Right atrium auricular region (tissue), 2 donors: ENCODE data around the gene CDH18. TPM values are rescaled to one million over a fixed set of nuclear protein-coding genes. Genes with fewer than 3 reads are reported as not detected.
"Not testable (repeated sequence)": the region's sequence is repeated elsewhere in the genome, so short reads cannot be mapped to it uniquely, and the experiment has no call there.

Experiments used
- DNase-seq: peaks from one replicate; pipeline ENCODE4 v3.0.0-alpha.2; 2019; ENCODE audit warnings: low spot score
- H3K27ac ChIP-seq, 2 donors: fragments of 200-600 bp; sonication (generic); 1 replicate in 1 of 2; 2 replicates in 1 of 2; pipeline ENCODE4 v1.5.1; 2016 to 2019
- H3K27me3 ChIP-seq, 2 donors: fragments of 200-600 bp; sonication (generic); one replicate each; pipeline versions ENCODE4 v1.5.1 to v1.6.0; 2017 to 2019
- H3K36me3 ChIP-seq: fragments of 200-600 bp; sonication (generic); one replicate; pipeline ENCODE4 v1.5.1; 2016
- H3K4me1 ChIP-seq, 2 donors: fragments of 200-600 bp; sonication (generic); one replicate each; pipeline versions ENCODE4 v1.5.1 to v1.6.0; 2017 to 2019
- H3K4me3 ChIP-seq, 2 donors: fragments of 200-600 bp; sonication (generic); 1 replicate in 1 of 2; 2 replicates in 1 of 2; pipeline ENCODE4 v1.5.1; 2017 to 2019; ENCODE audit warnings: mild to moderate bottlenecking in 1 of 2, moderate library complexity in 1 of 2
- H3K9me3 ChIP-seq, 2 donors: fragments of 200-600 bp; sonication (generic); one replicate each; pipeline ENCODE4 v1.5.1; 2019
- total RNA-seq, 2 donors: library from RNA; depleted of rRNA; stranded (reverse); fragments of >200 nt; gene quantifications; one replicate each; pipeline ENCODE4 v1.1.0, GENCODE V29; 2016
- TF ChIP-seq, protein P1 (sequence below), 2 donors: fragments of 200-600 bp; sonication (generic); IDR thresholded peaks; one replicate each; pipeline ENCODE4 v1.5.1; 2019; ENCODE audit warnings: antibody characterized with exemption in 2 of 2

The CDH18 gene
- total RNA-seq, 2 donors from 2014 or later: not detected

GRCh38 chr5:19806756-19807155 lies 181.2 kb downstream of the CDH18 start:
- Histone ChIP-seq H3K4me3 (no peak overlapping the region), H3K27me3 (no peaks in the 10 kb centered on the region), H3K4me1 (no peaks in the 10 kb centered on the region), H3K9me3 (no peaks in the 10 kb centered on the region), H3K27ac (no peak overlapping the region), H3K36me3 (no peaks in the 10 kb centered on the region)
- TF ChIP-seq, protein P1, sequence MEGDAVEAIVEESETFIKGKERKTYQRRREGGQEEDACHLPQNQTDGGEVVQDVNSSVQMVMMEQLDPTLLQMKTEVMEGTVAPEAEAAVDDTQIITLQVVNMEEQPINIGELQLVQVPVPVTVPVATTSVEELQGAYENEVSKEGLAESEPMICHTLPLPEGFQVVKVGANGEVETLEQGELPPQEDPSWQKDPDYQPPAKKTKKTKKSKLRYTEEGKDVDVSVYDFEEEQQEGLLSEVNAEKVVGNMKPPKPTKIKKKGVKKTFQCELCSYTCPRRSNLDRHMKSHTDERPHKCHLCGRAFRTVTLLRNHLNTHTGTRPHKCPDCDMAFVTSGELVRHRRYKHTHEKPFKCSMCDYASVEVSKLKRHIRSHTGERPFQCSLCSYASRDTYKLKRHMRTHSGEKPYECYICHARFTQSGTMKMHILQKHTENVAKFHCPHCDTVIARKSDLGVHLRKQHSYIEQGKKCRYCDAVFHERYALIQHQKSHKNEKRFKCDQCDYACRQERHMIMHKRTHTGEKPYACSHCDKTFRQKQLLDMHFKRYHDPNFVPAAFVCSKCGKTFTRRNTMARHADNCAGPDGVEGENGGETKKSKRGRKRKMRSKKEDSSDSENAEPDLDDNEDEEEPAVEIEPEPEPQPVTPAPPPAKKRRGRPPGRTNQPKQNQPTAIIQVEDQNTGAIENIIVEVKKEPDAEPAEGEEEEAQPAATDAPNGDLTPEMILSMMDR (IDR thresholded peaks at IDR 0.05): no peak
- DNase-seq: no peak

DNA sequence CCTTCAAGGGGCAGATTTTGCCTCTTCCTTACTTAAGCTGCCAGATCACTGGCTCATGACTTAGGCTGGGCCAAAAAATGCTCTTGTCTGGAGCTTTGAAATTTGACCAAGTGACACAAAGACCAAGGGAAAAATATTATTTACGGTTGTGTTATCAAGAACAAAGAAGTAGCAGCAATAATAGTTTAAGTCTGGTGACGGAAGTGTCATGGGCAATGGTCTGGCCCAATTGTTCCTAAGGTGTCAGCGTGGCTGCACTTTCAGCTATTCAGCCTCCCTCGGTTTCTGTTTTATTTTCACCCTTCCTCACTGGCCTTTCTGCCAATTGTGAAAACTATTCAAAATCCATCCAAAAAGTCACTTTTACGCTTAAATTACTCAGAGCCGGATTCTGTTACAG lies 185.3 kb downstream of the CDH18 start:
- H3K27me3 ChIP-seq: no peaks in the 10 kb centered on the region
- H3K36me3 ChIP-seq: no peaks in the 10 kb centered on the region
- TF ChIP-seq, protein P1 (IDR thresholded peaks at IDR 0.05): no peak
- no peak for DNase-seq
- no peaks in the 10 kb centered on the region for H3K9me3 ChIP-seq
- H3K4me3 ChIP-seq: no peak overlapping the region
- H3K4me1 ChIP-seq: no peaks in the 10 kb centered on the region
- H3K27ac ChIP-seq: no peak overlapping the region

- Histone ChIP-seq H3K4me1 (no peaks in the 10 kb centered on the region), H3K27me3 (no peaks in the 10 kb centered on the region), H3K4me3 (no peak overlapping the region), H3K36me3 (no peaks in the 10 kb centered on the region), H3K27ac (no peak overlapping the region), H3K9me3 (no peaks in the 10 kb centered on the region)
- DNase-seq: no peak
- TF ChIP-seq, protein P1 (IDR thresholded peaks at IDR 0.05): no peak
These were observed 192.8 kb downstream of the CDH18 start for GRCh38 chr5:19795218-19795617.

GRCh38 chr5:19790829-19791466 lies 197.1 kb downstream of the CDH18 start:
- no peak for DNase-seq
- no peak overlapping the region for H3K4me3 ChIP-seq
- H3K4me1 ChIP-seq: no peaks in the 10 kb centered on the region
- TF ChIP-seq, protein P1 (IDR thresholded peaks at IDR 0.05): no peak
- H3K9me3 ChIP-seq: no peaks in the 10 kb centered on the region
- H3K27ac ChIP-seq: no peak overlapping the region
- no peaks in the 10 kb centered on the region for H3K36me3 ChIP-seq
- no peaks in the 10 kb centered on the region for H3K27me3 ChIP-seq

GRCh38 chr5:19782566-19782965 lies 205.4 kb downstream of the CDH18 start:
- Histone ChIP-seq H3K27me3 (no peaks in the 10 kb centered on the region), H3K36me3 (no peaks in the 10 kb centered on the region), H3K27ac (no peak overlapping the region), H3K4me1 (no peaks in the 10 kb centered on the region), H3K4me3 (no peak overlapping the region), H3K9me3 (no peaks in the 10 kb centered on the region)
- DNase-seq: no peak
- TF ChIP-seq, protein P1 (IDR thresholded peaks at IDR 0.05): no peak

- no peaks in the 10 kb centered on the region for H3K27me3 ChIP-seq
- no peaks in the 10 kb centered on the region for H3K9me3 ChIP-seq
- no peak overlapping the region for H3K4me3 ChIP-seq
These were observed 210.6 kb downstream of the CDH18 start for GRCh38 chr5:19777363-19777762.

GRCh38 chr5:19776886-19777285 lies 211.1 kb downstream of the CDH18 start:
- H3K27me3 ChIP-seq, H3K4me1 ChIP-seq, H3K27ac ChIP-seq, H3K36me3 ChIP-seq, DNase-seq, H3K4me3 ChIP-seq, H3K9me3 ChIP-seq: not testable (repeated sequence)

More at GRCh38 chr5:19777363-19777762, 210.6 kb downstream of the CDH18 start:
- DNase-seq: no peak
- TF ChIP-seq, protein P1 (IDR thresholded peaks at IDR 0.05): no peak
- Histone ChIP-seq H3K4me1 (no peaks in the 10 kb centered on the region), H3K27ac (no peak overlapping the region), H3K36me3 (no peaks in the 10 kb centered on the region)
